CD4-positive, alpha-beta T cell treated with Interleukin-4 for 4 hours (primary cell): Measurements from ENCODE around the gene LIPK.
"Not testable (repeated sequence)": the region's sequence is repeated elsewhere in the genome, so short reads cannot be mapped to it uniquely, and the experiment has no call there.

ENCODE experiments used
- DNase-seq: peaks from one replicate; pipeline ENCODE4 v3.0.0-alpha.2; 2020

The LIPK gene, protein sequence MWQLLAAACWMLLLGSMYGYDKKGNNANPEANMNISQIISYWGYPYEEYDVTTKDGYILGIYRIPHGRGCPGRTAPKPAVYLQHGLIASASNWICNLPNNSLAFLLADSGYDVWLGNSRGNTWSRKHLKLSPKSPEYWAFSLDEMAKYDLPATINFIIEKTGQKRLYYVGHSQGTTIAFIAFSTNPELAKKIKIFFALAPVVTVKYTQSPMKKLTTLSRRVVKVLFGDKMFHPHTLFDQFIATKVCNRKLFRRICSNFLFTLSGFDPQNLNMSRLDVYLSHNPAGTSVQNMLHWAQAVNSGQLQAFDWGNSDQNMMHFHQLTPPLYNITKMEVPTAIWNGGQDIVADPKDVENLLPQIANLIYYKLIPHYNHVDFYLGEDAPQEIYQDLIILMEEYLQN

DNA sequence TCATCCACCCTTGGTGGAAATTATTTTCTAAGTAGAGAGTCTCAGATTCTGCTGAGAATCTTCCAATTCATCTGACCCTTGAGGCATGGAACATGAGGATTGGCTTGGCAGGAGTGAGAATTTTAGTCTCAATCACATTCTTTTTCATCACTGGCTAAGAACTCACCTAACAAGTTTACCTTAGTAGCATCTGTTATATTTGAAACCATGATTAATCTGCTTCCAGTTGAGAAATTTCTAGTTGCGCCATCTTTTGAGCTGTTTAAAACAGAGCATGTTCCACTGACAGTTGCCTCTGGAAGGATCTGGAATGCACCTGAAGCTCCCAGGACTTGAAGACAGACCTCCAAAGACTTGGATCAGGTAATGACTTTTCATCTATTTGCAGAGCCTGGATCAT, at the start of gene LIPK:
TSS of gene LIPK (plus strand) at position 292 of the 400 bp plus-strand sequence. CDS start 18,295 bp downstream, outside the sequence.
- DNase-seq = no peak

DNA sequence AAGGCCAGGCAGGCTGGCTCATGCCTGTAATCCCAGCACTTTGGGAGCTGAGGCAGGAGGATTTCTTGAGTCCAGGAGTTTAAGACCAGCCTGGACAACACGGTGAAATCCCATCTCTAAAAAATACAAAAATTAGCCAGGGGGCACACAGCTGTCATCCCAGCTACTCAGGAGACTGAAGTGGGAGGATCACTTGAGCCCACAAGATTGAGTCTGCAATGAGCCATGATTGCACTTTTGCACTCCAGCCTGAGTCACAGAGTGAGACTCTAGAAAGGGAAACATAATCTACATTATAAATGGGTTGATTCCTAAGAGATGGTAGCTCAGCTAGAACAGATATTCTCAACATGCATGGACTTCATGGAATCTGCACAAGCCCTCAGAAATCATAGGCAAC, 48.1 kb upstream of the LIPK start:
- DNase-seq = no peak

DNA sequence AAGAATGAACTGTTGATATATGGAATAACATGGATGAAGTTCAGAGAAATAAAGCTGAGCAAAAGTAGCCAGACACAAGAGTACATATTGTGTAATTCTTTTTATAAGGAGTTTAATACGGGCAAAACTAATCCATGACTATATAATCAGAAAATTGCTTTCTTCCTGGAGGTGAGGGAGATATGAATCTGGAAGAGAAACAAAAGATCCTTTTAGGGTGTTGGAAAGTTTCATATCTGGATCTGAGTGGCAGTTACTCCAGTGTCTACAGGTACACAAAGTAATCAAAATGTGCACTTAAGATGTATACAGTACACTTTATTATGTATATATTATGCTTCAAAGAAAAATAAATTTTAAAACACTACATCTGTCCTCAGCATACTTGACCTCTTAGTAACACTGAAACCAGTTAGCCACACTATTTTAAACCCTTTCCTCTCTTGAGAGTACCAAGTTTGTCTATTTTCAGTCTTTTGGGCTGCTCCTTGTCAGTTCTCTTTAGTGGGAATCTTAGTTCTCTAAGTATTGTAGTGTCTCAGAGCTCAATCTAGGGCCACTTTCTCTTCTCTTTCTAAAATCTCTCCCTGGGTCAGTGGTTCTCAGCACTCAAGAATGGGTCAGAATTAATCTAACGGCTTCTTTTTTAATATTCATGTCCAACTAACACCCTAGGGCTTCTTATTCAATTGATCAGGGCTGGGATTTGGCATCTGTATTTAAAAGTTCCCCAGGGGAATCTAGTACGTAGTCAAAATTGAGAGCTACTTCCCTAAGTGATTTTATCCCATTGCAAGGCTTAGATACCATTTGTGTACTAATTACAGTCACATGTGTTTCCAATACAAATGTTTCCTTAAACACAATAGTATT, 46.1 kb upstream of the LIPK start:
- no peak for DNase-seq

DNA sequence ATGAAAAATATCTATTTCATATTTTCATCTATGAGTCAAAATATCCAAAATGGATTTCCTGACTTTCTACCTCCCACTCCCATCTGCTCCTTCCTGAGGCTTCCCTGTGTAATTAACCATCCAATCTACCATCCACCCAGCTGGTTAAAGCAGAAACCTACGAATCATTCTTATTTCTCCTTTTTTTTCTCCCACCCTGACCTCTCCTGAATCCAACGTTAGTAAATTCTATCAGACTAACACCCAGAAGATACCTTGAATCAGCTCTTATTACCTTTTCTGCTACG, 45.5 kb upstream of the LIPK start:
- DNase-seq = no peak

DNA sequence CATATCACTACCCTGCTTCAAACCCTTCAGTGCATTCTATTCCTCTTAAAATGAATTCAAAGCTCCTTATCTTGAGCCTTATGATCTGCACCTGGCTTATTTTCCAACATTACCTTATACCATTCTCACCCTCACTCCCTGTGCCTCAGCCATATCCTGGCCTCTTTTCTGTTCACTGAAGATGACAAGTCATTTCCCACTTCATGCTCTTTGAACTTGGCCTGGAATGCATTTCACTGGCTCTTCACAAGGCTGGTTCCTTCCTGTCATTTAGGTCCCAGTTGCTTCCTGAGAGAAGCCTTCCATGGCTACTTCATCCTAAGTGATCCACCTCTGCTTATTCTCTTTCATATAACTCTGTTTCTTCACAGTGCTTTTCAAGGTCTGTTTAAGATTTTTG, 45.0 kb upstream of the LIPK start:
- DNase-seq = no peak

DNA sequence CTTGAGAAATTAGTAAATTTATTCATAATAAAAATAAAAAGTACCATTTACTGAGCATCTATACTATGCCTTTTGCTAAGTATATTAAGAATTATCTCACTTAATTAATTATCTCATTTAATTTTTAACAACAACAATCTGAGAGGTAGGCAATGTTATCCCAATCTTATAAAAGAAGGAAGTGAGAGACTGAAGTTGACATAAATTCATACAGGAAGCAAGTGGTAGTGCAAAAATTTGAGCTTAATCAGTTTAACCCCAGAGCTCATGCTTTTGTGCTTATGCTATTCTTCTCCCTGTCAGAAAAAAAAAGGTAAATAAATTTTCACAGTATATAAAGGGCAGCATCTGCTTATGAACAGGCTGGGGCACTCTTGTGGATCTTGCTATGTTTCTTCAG, 44.5 kb upstream of the LIPK start:
- no peak for DNase-seq

DNA sequence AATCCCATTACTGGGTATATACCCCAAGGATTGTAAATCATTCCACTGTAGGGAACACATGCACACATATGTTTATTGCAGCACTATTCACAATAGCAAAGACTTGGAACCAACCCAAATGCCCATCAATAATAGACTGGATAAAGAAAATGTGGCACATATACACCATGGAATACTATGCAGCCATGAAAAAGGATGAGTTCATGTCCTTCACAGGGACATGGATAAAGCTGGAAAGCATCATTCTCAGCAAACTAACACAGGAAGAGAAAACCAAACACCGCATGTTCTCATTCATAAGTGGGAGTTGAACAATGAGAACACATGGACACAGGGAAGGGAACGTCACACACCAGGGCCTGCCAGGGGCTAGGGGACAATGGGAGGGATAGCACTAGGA, 42.9 kb upstream of the LIPK start:
- not testable (repeated sequence) for DNase-seq

DNA sequence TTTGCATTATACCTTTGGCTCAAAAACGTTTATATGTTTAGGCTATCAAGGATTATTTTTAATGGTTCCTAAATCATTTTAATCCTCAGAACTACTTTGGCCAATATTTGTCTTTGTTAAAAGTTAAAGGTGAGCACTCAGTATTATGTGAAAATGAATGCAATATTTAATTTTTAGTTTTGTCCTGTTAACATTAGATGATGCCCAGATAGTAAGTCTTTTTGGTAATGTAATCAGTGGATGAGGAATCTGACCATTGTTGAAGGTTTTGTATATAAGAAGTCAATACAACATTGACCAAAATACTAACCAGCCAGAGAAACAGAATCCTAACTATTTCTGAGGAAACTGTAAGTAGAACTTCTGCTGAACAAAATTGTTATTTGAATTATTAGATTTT, 41.9 kb upstream of the LIPK start, which contains the start of gene LIPF:
TSS of gene LIPF (plus strand) at position 301 of the 400 bp plus-strand sequence. CDS start 2,856 bp downstream, outside the sequence.
- no peak for DNase-seq

DNA sequence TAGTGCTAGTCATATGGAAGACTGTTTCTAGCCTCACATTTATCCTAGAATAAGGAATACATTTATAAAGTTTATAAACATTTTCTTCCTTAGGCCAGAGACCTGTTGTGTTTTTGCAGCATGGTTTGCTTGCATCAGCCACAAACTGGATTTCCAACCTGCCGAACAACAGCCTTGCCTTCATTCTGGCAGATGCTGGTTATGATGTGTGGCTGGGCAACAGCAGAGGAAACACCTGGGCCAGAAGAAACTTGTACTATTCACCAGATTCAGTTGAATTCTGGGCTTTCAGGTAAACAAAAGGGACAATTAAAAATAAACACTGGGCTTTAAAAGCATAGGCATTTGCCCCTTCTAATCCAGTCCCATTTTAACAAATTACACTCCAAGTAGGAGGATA, 37.6 kb upstream of the LIPK start:
- no peak for DNase-seq

DNA sequence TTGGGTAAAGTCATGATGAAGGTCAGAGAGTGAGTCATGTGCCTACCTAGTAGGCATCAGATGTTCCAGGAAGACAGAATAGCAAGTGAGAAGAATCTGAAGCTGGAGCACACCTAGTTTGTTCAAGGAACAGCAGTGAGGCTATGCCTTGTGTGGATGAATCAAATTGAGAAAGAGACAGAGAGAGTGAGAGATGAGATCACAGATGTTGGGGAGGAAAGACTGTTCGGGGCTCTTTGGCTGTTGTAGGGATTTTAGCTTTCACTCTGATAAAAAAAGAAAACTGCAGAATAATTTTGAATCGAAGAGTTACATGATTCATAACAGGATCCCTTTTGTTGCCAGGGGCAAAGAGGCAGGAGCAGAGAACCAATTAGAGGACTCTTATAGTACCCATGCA, 35.6 kb upstream of the LIPK start:
- no peak for DNase-seq

DNA sequence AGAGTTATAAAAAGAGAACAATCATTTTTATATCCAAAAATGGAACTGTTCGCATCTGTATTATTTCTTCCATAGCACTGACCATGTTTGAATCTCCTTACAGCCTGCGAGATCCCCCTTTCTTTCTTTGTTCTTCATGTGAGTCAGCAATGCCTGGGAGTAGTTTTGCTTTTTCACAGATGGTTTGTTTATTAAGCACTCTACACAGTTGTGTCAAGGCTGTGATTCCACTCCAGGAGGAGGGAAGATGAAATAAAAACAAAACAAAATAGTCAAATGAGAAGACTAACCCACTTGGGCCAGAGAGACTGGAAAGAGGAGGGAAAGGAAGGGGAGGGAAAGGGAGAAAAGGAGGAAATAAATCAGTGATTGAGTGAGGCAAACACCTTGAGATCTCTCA, 34.0 kb upstream of the LIPK start:
- no peak for DNase-seq

DNA sequence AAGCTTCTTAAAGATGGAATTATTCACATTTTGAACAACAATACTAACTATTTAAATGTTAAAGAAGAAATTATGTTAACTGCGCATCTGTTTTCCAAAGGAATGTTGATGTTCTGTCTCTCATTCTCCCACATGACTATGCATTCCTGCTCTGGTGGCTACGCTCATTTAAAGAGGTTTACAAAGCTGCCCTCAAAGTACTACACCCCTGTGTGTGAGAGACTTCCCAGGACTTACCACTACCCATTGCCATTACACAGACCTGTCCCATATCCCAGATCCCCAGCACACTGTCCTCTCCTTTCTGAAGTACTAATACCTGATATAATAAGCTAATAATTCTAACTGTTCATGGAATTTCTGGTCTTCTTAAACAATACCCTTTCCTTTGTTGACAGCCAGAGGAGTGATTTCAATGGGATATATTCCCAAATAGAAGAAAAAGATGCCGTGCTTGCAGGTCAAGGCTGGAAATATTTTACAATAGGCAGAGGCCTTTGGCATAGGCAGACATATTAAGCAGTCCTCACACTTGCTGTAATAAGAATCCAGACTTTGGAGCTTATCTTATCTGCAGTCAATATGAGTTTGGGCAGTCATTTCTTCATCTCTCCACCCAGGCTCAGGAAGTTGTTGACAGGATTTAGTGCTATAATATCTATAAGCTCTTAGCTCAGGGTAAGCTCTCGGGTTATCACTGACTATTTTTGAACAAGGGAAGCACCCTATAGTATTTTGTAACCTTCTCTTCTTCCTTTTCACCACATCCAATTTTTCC, 29.6 kb upstream of the LIPK start:
- DNase-seq = no peak

DNA sequence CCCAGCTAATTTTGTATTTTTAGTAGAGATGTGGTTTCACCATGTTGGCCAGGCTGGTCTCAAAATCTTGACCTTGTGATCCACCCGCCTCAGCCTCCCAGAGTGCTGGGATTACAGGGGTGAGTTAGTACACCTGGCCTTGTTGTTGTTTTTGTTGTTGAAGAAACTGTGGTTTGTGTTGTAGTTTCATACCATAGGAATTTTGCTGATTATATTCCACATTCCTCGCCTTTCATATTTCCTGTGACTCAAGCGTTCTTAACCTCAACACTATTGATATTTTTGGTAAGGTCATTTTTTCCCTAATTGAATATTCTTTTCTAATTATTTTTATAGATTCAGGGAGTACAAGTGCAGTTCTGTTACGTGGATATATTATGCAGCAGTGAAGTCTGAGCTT, 25.1 kb upstream of the LIPK start:
- DNase-seq = no peak

DNA sequence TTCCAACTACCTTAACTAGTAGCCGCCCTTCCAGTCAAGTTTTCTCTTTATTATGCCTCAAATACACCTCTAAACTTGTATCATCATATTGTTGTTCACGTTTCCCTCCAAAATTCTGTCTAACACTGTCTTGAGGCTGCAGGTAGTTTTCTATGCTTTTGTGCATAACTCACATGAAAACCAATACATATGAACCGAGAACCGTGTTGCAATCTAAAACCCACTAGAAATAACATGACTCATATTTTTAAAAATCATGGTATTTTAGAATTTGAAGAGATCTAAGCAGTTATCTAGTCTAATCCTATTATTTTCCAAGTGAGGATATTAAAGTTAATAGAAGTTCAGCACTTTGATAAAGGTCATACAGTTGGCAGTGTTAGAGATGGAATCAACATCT, 23.6 kb upstream of the LIPK start:
- DNase-seq = no peak

DNA sequence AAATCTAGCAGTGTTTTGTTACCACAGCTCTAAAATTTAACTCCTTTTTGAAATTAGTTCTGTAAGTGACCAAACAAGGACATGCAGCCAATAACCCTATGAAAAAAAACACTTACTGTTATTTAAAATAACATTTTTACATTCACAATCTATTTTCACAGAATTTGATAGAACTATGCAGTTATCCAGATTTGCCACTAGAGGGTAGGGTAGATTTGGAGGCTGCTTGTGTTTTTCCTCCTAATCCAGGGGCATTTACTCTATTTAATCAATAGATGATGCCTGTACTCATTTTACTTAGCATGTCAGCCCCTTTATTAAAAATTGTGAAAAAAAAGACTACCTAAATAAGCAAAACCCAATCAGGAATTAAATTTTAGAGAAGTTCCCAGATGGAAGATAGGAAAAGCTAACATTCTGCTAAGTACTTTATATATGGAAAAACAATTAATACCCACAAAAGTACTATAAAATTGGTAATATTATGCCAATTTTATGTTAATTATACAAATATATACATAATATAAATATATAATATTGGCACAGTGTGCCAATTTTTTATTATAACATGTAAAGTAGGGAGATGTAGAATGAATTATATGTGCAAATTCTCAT, 18.1 kb upstream of the LIPK start:
- DNase-seq = peak; percentile 21

DNA sequence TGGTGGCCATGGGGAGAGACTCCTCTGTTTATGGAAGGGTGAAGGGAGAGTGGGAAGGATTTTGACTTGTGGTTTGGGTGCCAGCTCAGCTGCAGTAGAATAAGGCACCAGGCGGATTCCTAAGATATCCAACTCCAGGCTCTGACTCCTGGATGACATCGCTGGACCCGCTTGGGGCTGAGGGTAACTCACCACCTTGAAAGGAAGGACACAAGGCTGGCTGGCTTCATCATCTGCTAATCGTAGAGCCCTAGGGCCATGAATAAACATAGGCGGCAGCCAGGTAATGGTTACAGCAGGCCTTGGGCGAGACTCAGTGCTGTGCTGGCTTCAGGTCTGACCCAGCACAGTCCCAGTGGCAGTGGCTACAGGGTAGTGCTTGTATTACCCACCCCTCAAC, 16.7 kb upstream of the LIPK start:
- no peak for DNase-seq

DNA sequence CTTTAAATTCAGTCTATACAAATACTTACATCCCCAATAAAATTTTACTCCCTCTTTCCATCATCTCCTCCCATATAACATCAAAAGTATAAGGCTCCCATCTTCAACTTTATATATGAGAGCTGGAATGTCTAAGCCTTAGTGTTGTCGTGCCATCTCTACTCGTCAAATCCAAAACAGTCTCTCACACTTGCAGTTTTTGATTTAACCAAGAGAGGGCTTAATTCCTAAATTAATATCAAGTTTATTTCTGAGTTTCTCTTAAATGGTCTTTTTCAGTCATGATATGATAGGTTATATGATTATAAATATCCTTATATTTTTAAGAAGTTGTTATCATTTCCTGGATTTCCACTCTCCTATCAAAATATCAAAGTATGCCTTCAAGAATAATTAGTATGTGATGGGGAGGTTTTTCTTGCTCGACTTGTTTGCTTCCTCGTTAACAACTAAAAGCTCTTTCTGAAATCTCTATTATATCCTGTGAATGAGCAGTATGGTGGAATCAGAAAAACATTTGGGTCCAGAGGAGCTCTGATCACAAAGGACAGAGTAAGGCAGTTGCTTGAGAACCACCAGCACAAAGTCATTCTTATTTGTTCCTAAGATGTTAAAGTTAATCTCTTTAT, 12.5 kb upstream of the LIPK start:
- no peak for DNase-seq

DNA sequence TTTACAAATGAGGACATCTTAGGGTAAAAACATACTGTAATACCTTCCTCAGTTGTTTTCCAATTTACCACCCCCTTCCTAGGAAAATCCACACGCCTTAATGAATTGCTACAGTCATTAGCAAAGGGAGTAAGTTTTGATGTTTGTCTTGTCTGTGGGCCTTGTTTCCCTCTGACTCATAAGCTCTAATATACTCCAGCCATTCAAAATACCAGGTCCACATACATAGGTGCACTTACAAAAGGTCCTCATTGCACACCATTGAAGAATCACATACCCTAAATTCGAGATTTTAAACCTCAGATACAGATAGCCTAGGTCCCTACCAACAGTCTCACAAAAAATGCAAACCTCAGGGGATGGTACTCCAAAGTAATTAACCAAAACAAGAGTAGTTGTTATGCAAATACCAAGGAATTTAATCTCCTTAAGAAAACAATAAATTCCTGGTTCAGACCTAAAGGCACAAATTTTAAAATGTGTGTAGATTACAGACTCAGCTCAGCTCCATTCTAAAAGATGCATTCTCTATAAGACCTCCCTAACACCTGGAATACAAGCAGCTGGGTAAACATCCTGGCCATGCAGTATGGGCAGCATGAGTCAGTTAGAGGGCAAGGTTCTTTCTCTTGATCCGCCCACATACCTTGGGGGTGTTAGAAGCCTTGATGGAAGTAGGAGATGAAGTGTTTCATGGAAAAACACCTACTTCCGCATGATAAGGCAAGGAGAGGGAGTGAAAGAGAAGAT, 3.0 kb upstream of the LIPK start:
- DNase-seq = no peak

DNA sequence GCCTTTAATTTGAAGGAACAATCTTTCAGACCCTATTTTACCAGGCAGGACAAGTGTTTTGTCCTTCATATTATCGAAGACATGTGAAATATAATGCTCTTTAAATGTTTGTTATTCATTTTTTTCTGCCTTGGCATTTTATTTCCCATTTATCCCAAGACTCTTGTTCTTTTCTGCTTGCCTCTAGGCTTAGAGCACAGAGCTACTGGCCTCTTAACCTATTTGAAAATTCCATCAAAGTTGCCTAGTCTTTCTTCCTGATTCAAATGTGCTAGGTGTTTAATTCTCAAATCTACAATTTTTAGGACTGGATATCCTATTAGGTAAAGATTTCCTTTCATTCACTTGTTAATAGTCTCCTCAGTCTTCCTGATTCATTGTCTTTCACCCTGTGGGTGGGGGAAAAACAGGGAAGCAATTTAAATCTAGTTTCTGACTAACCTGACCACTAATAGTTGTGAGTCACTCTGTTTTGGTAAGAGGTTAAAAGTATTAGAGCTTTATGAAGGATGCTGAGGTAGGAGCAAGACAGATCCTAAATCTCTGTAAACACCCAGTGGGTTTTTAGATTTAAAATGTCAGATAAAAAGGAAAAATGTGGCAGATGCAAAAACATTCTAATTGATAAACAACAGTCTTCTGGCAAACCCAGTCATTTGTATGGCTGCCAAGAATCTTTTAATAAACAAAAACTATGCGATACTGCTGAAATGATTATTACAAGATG, 1.5 kb downstream of the LIPK start:
- no peak for DNase-seq

DNA sequence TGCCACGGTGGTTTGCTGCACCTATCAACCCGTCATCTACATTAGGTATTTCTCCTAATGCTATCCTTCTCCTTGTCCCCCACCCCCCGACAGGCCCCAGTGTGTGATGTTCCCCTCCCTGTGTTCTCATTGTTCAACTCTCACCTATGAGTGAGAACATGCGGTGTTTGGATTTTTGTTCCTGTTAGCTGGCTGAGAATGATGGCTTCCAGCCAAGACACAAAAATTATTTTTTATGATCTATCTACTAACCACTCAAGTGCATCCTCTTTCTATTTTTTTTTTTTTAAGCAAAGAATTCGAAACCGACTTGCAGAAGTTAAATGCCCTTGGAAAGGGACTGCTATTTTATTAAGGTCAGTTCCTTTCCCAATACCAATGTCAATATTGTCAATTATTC, 3.3 kb downstream of the LIPK start:
- not testable (repeated sequence) for DNase-seq

DNA sequence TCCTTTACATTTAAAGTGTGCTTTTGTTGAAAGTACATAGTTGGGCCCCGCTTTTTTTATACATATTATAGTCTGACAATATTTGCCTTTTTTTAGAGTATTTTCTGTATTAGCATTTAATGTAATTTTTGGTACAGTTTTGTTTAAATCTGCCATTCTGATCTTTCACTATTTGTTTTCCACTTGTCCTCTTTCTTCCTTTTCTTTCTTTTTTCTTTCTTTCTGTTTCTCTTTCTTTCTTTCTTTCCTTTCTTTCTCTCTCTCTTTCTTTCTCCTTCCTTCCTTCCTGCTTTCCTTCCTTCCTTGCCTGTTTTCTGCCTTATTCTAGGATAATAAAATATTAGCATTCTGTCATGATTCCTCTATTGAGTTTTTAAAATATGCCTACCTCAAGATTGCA, 9.5 kb downstream of the LIPK start:
- DNase-seq = no peak
